Activated T-cell treated with anti-CD3 and anti-CD28 coated beads for 1 hour (primary cell): ENCODE results near the gene MAPKAP1.

Experiments
- DNase-seq: peaks from one replicate; pipeline ENCODE4 v3.0.0-alpha.2; 2020; ENCODE audit warnings: low read depth

MAPKAP1 gene

GRCh38 chr9:125534971-125535701 is 171.9 kb downstream of the MAPKAP1 start:
- no peak for DNase-seq

- DNase-seq = no peak
Observed at GRCh38 chr9:125532812-125533594, 174.0 kb downstream of the MAPKAP1 start.

GRCh38 chr9:125532412-125532811 is 174.6 kb downstream of the MAPKAP1 start:
- DNase-seq = no peak

GRCh38 chr9:125529589-125530515 is 177.2 kb downstream of the MAPKAP1 start:
- DNase-seq = no peak

- no peak for DNase-seq
Observed at GRCh38 chr9:125529107-125529506, 177.9 kb downstream of the MAPKAP1 start.

GRCh38 chr9:125527471-125528002 is 179.5 kb downstream of the MAPKAP1 start:
- DNase-seq = no peak

- DNase-seq = no peak
Observed at GRCh38 chr9:125525921-125526631, 180.9 kb downstream of the MAPKAP1 start.

- DNase-seq = no peak
Observed at GRCh38 chr9:125524583-125525355, 182.2 kb downstream of the MAPKAP1 start.

GRCh38 chr9:125523681-125524080 is 183.3 kb downstream of the MAPKAP1 start:
- DNase-seq = no peak

- DNase-seq = no peak
Observed at GRCh38 chr9:125522328-125522725, 184.7 kb downstream of the MAPKAP1 start.

GRCh38 chr9:125521462-125522327 is 185.3 kb downstream of the MAPKAP1 start:
- DNase-seq = no peak

GRCh38 chr9:125519734-125520133 is 187.3 kb downstream of the MAPKAP1 start:
- no peak for DNase-seq

GRCh38 chr9:125517577-125517976 is 189.4 kb downstream of the MAPKAP1 start:
- DNase-seq = no peak

- DNase-seq = no peak
Observed at GRCh38 chr9:125515983-125516940, 190.7 kb downstream of the MAPKAP1 start.

- DNase-seq = no peak
Observed at GRCh38 chr9:125515281-125515680, 191.7 kb downstream of the MAPKAP1 start.

GRCh38 chr9:125514468-125514867 is 192.5 kb downstream of the MAPKAP1 start:
- no peak for DNase-seq

GRCh38 chr9:125513668-125514413 is 193.2 kb downstream of the MAPKAP1 start:
- DNase-seq = no peak

- DNase-seq = no peak
Observed at GRCh38 chr9:125513303-125513667, 193.7 kb downstream of the MAPKAP1 start.
